HuH-7 (cell line): ENCODE data around the gene RELN.

Experiments used
- DNase-seq: peaks from one replicate; pipeline ENCODE4 v3.0.0; 2011; ENCODE audit warnings: low spot score

The RELN gene

DNA sequence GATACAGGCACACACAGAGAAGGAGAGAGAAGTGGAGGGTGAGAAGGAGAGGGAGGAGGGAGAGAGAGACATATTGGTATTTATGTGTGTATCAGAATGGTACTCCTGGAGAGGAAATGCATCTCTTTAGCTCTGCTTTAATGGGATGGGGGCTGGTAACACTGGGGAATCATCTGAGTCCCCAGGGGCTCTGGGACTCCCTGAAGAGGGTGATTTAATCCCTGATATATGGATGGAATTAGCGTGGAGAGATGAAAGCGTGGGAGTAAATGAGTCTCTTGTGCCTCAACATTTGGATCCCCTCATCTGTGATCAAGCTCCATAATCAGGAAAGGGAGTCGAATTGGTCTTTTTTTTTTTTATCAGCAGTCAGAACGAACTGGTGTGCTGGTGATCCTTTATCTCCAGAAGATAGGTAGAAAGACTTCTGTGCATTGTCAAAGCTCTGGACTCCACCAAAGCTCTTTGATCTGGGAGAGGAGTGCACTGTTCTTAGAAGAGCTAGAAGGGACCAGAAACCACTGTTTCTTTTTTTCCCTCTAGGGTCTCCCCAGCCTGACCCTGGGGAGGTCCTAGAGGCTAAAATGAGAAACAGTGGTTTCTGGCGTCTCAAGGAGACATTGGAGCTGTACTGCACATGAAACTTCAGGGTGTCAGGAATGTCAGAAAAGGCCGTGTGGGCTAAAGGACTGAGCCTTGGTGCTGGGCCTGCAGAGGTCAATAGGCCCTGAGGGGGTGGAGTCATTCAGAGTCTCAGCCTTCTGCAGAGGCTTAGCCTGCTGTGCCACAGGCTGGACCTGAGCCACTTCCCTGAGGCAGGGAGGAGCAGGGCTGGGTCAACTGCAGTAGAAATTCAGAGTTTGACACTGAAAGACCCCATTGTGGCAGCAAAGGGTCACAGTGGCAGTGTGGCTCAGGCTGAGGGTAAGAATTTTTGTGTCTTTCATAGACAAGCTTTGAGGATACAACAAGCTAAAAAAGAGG is 309.0 kb downstream of the RELN start:
- DNase-seq: peak; percentile 16

GRCh38 chr7:103679151-103680132 is 310.0 kb downstream of the RELN start:
- no peak for DNase-seq

- no peak for DNase-seq
These were observed 321.0 kb downstream of the RELN start for GRCh38 chr7:103668279-103668941.

DNA sequence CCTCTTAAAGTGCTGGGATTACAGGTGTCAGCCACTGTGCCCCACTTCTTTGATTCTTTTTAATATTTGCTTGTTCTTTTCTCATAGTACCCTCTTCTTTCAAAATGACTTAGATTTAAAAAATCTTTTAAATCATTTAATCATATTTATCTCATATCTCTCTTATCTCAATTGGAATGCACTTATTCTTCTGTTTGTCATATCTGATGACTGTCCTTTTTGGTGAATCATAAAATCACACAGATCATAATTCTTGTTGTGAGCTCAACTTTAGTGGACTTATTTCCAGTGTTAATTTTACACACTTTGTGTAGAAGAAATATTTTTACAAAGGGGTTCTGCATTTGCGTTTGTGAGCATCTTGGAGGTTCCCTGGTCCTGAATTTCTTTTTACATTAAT is 323.1 kb downstream of the RELN start:
- DNase-seq: no peak

GRCh38 chr7:103664577-103664976 is 324.9 kb downstream of the RELN start:
- no peak for DNase-seq

- DNase-seq: peak; percentile 17
These were observed 328.7 kb downstream of the RELN start for GRCh38 chr7:103660455-103661371.

DNA sequence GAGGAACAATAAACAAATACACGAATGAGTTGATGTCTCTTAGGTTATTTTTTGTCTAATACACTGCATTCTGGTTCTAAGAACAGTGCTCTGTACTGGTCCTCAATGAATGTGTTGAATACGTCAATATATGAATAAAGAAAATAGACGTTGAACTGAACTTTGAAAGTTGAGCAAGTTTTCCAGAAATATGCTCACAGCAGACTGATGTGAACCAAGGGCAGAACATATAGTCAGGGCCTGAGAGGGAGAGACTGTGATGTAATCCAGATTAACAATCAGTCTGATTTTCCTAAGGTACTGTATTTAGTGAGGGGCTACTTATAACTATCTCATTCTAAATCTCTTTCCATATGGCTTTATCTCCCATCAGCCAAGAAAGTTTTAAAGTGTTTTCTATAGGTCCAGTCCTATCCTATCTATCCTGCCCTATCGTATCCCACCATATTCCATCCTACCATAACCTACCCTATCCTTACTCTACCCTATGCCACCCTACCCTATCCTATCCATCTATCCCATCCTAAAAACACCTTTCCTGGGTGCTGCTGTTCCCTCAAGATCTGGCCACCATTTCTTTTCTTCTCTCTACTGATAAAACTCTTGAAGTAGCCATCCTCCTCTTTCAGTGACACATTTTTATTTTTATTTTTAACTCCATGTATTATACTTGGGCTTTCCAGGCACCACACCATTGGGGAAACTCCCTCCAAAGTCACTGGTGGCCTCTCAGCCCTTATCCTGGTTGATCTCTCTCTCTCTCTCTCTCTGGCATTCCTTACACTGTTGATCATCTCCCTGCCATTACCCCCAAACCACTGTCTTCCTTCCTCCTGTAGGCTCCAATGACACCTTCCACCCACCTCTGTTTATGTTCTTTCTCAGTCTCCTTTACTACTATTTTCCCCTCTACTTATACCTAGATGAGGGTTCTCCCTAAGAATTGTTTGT is 331.1 kb downstream of the RELN start:
- DNase-seq: no peak

DNA sequence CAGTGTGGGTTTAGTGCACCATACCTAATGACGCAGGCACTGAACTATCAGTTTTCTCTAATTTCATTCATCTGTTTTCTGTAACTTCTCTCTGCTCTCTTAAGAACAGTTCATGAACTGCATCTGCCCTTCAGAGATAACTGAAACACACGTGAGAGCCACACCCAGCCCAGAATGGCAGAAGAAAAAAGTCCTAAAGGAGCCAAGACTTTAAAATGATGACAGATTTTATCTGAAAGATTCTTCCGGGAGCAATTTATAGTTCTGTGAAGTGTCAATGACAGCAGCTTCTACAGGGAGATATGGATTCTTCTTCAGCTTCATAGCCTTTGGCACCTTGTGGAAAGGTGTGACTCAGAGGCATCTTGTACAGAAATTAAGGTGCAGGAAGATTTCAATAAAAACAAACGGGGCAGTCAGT is 332.0 kb downstream of the RELN start:
- no peak for DNase-seq

GRCh38 chr7:103656221-103656620 is 333.2 kb downstream of the RELN start:
- DNase-seq: no peak

GRCh38 chr7:103651593-103652377 is 337.7 kb downstream of the RELN start:
- no peak for DNase-seq

DNA sequence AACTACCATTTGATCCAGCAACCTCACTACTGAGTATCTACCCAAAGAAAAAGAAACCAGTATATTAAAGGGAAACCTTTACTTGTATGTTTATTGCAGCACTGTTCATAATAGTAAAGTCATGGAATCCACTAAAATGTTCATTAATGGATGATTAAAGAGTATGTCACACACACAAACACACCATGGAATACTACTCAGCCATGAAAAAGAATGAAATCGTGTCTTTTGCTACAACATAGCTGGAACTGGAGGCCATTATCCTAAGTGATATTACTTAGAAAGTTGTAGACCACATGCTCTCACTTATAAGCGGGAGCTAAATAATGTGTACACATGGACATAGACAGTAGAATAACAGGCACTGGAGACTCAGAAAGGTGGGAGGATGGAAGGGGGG is 340.4 kb downstream of the RELN start:
- DNase-seq: no peak

DNA sequence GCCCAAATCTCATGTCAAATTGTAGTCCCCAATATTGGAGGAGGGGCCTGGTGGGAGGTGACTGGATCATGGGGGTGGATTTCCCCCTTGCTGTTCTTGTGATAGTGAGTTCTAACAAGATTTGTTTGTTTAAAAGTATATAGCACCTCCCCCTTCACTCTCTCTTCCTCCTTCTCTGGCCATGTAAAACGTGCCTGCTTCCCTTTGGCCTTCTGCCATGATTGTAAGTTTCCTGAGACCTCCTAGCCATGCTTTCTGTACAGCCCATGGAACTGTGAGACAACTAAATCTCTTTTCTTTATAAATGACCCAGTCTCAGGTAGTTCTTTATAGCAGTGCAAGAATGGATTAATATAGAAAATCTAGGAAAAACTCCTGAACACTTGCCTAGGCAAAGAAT is 341.3 kb downstream of the RELN start:
- DNase-seq: no peak

DNA sequence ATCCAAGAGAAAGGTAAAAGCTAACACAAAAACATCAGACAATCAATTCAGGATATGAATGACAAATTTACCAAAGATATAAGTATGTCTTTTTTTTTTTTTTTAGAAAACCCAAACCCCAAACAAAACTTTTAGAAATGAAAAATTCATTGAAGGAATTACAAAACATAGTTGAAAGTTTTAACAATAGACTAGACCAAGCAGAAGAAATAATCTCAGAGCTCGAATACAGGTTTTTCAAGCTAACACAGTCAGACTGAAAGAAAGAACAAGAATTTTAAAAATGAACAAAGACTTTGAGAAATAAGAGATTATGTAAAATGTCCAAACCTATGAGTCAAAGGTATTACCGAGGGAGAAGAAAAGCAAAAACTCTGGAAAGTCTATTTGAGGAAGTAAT is 345.1 kb downstream of the RELN start:
- no peak for DNase-seq

DNA sequence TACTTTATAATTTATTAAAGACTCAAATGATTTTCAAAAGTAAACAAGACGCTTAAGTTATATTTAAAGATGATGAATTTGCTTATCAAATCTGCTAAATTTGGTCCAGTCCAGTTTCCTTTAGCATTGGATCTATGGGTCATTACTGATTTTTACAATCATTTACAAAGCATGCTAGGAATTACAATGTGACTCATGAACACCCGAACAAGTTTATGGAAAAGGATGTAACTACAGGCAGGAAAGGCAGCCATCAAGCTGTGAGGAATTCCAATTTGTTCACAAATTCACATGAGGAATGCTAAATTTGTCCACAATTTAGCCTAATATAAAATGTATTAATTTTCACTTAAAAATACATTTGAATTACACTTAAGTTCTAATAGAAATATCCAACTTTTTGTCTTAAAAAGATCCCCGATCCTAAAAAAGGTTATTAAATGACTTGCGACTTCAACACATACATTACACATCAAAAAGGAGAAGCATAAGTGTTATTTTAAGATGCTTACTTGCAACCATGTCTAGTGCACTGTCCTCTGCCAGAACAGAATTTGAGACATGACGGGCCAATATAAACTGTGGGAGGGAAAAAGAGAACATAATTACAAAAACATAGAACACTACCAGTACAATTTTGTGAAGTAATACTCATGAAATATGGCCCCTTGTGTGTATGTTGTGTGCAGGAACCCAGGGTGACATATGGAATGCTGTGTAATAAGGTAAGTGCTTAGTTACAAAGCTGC is 349.3 kb downstream of the RELN start:
- DNase-seq: no peak

GRCh38 chr7:103637726-103638125 is 351.7 kb downstream of the RELN start:
- no peak for DNase-seq

DNA sequence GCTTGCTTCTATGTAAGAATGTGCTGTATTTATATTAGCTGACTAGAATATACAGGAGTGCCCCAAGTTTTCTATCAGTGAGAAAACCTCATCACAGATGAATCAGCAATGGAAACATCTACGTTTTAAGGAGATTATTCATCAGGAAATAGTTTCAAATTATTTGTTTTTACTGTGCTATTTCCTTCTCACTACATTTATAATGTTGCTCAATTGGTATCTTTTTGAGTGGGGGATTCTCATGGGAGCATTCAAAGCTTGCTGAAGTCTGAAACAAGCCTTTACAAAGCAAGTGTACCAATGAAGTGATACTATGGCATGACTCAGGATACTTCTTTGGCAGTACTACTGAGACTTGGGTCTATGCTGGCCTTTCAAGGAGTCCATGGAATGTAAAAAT is 352.4 kb downstream of the RELN start:
- DNase-seq: no peak

DNA sequence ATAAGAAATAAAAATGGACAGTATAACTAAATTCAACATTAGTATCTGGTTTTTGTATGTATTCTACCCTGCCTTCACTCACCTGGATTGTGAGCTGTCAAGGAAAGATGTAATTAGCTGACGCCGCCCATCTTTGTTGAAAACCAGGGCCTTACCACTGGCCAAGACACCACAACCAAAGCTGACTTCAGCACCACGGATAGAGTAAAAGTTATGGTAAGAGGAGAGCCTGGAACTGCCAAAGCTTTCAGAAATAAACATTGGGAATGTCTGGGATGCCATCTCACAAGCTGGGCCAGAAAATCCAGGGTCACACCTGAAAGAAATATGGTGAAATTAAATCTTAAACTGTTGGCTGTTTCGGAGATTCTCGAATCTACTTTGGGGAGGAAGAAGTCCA is 353.3 kb downstream of the RELN start:
- no peak for DNase-seq

GRCh38 chr7:103632972-103633371 is 356.5 kb downstream of the RELN start:
- DNase-seq: no peak
